Measurements from ENCODE around the gene KPNA1. TPM values are rescaled to one million over a fixed set of nuclear protein-coding genes. Genes with fewer than 3 reads are reported as not detected.

Gene KPNA1
- total and polyA plus RNA-seq, 2 of the 13 experiments (the other 11 are each of a cell fraction or from before 2014, with no cell fraction given) = 15.4 to 30.0 TPM

DNA sequence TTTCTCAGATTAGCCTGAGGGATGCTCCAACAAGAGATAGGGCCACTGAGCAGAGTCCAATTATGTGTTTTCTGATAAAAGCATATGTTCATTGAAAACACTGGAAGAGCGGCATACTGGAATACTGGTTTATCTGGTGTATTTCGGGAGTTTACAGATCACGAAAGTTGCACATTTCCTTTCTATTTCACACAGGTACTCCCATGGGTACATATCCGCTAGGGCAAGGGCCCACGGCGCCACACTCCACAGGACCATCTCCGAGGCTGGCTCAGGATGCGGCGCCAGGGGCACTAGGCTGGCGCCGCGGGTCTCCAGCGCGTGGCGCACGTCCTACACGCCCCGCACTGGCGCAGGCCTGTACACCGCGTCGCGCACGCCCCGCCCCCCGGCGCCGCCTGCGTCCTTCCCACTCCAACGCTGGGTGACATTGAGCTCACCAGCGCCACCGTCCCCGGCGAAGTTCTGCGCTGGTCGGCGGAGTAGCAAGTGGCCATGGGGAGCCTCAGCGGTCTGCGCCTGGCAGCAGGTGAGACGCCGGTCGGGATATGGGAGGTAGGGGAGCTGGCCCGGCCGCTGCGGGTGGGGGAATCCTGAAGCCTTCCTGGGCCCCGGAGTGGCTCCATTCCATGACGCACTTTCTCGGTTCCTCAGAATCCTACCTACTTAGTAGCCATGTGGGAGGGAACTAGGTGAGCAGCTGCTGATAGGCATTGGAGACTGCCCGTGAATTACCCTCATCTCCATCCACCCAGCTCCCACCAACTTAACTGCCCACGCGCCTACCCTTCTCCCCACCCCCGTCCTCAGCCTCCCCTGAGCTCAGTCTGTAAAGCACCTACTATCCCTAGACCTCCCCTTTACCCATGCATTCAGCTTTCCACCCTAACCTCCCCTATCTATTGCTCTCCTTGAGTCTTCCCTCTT is 130.7 kb downstream of the KPNA1 start, which contains the start of gene FAM162A (continued):
- TF ChIP-seq, protein P1, sequence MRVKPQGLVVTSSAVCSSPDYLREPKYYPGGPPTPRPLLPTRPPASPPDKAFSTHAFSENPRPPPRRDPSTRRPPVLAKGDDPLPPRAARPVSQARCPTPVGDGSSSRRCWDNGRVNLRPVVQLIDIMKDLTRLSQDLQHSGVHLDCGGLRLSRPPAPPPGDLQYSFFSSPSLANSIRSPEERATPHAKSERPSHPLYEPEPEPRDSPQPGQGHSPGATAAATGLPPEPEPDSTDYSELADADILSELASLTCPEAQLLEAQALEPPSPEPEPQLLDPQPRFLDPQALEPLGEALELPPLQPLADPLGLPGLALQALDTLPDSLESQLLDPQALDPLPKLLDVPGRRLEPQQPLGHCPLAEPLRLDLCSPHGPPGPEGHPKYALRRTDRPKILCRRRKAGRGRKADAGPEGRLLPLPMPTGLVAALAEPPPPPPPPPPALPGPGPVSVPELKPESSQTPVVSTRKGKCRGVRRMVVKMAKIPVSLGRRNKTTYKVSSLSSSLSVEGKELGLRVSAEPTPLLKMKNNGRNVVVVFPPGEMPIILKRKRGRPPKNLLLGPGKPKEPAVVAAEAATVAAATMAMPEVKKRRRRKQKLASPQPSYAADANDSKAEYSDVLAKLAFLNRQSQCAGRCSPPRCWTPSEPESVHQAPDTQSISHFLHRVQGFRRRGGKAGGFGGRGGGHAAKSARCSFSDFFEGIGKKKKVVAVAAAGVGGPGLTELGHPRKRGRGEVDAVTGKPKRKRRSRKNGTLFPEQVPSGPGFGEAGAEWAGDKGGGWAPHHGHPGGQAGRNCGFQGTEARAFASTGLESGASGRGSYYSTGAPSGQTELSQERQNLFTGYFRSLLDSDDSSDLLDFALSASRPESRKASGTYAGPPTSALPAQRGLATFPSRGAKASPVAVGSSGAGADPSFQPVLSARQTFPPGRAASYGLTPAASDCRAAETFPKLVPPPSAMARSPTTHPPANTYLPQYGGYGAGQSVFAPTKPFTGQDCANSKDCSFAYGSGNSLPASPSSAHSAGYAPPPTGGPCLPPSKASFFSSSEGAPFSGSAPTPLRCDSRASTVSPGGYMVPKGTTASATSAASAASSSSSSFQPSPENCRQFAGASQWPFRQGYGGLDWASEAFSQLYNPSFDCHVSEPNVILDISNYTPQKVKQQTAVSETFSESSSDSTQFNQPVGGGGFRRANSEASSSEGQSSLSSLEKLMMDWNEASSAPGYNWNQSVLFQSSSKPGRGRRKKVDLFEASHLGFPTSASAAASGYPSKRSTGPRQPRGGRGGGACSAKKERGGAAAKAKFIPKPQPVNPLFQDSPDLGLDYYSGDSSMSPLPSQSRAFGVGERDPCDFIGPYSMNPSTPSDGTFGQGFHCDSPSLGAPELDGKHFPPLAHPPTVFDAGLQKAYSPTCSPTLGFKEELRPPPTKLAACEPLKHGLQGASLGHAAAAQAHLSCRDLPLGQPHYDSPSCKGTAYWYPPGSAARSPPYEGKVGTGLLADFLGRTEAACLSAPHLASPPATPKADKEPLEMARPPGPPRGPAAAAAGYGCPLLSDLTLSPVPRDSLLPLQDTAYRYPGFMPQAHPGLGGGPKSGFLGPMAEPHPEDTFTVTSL (CRISPR knock-in tag; IDR thresholded peaks at IDR 0.05; ENCODE audit: borderline replicate concordance) = peak; percentile 55; the same call in 1 of the 2 replicates
- TF ChIP-seq ZNF3 (CRISPR knock-in tag; IDR thresholded peaks at IDR 0.05) = no peak
- peak; percentile 38; the same call in 1 of the 2 replicates for TF ChIP-seq ELF4 (CRISPR knock-in tag; IDR thresholded peaks at IDR 0.05; ENCODE audit: borderline replicate concordance)
- TF ChIP-seq HES4 (CRISPR knock-in tag; IDR thresholded peaks at IDR 0.05; ENCODE audit: borderline replicate concordance) = peak; percentile 70; the same call in 1 of the 2 replicates
- peak; percentile 83; the same call in 1 of the 2 replicates for TF ChIP-seq ZSCAN29 (CRISPR knock-in tag; conservative IDR thresholded peaks at IDR 0.05)
- TF ChIP-seq, protein P2, sequence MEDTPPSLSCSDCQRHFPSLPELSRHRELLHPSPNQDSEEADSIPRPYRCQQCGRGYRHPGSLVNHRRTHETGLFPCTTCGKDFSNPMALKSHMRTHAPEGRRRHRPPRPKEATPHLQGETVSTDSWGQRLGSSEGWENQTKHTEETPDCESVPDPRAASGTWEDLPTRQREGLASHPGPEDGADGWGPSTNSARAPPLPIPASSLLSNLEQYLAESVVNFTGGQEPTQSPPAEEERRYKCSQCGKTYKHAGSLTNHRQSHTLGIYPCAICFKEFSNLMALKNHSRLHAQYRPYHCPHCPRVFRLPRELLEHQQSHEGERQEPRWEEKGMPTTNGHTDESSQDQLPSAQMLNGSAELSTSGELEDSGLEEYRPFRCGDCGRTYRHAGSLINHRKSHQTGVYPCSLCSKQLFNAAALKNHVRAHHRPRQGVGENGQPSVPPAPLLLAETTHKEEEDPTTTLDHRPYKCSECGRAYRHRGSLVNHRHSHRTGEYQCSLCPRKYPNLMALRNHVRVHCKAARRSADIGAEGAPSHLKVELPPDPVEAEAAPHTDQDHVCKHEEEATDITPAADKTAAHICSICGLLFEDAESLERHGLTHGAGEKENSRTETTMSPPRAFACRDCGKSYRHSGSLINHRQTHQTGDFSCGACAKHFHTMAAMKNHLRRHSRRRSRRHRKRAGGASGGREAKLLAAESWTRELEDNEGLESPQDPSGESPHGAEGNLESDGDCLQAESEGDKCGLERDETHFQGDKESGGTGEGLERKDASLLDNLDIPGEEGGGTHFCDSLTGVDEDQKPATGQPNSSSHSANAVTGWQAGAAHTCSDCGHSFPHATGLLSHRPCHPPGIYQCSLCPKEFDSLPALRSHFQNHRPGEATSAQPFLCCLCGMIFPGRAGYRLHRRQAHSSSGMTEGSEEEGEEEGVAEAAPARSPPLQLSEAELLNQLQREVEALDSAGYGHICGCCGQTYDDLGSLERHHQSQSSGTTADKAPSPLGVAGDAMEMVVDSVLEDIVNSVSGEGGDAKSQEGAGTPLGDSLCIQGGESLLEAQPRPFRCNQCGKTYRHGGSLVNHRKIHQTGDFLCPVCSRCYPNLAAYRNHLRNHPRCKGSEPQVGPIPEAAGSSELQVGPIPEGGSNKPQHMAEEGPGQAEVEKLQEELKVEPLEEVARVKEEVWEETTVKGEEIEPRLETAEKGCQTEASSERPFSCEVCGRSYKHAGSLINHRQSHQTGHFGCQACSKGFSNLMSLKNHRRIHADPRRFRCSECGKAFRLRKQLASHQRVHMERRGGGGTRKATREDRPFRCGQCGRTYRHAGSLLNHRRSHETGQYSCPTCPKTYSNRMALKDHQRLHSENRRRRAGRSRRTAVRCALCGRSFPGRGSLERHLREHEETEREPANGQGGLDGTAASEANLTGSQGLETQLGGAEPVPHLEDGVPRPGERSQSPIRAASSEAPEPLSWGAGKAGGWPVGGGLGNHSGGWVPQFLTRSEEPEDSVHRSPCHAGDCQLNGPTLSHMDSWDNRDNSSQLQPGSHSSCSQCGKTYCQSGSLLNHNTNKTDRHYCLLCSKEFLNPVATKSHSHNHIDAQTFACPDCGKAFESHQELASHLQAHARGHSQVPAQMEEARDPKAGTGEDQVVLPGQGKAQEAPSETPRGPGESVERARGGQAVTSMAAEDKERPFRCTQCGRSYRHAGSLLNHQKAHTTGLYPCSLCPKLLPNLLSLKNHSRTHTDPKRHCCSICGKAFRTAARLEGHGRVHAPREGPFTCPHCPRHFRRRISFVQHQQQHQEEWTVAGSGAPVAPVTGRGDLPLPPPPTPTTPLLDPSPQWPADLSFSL (CRISPR knock-in tag; IDR thresholded peaks at IDR 0.05) = peak; percentile 38; the same call in 1 of the 2 replicates
- TF ChIP-seq ZNF781 (CRISPR knock-in tag; IDR thresholded peaks at IDR 0.05; ENCODE audit: borderline replicate concordance, not compliant biosample characterization) = peak; percentile 51
- peak; percentile 98 for TF ChIP-seq RBFOX2 (IDR thresholded peaks at IDR 0.05; ENCODE audit: low read depth, low read length)
- TF ChIP-seq CC2D1A (CRISPR knock-in tag; IDR thresholded peaks at IDR 0.05) = no peak
- TF ChIP-seq, protein P3, sequence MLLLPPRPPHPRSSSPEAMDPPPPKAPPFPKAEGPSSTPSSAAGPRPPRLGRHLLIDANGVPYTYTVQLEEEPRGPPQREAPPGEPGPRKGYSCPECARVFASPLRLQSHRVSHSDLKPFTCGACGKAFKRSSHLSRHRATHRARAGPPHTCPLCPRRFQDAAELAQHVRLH (CRISPR knock-in tag; IDR thresholded peaks at IDR 0.05; ENCODE audit: borderline replicate concordance, low read depth) = peak; percentile 95
- peak; percentile 49; the same call in 1 of the 2 replicates for TF ChIP-seq NFYC (CRISPR knock-in tag; IDR thresholded peaks at IDR 0.05)
- 0 out of 2 replicates have a peak, but pooled peaks have one; percentile 58 for TF ChIP-seq HNRNPL (IDR thresholded peaks at IDR 0.05; ENCODE audit: low read depth, low read length)
- TF ChIP-seq KMT2B (CRISPR knock-in tag; IDR thresholded peaks at IDR 0.05) = peak; percentile 87
- peak; percentile 97 for TF ChIP-seq ZNF557 (CRISPR knock-in tag; IDR thresholded peaks at IDR 0.05)

Measured in HepG2 (cell line).